GM21717 (cell line): Measurements from ENCODE around the gene DNAAF3.
"Not testable (repeated sequence)": the region's sequence is repeated elsewhere in the genome, so short reads cannot be mapped to it uniquely, and the experiment has no call there.

Experiments used
- ATAC-seq: cut with Tn5 transposase; IDR thresholded peaks from one replicate; pipeline ENCODE4 v1.9.1; 2021; ENCODE audit warnings: mild to moderate bottlenecking, moderate library complexity; ENCODE audit not compliant: unreplicated experiment

DNAAF3 gene

GRCh38 chr19:55166530-55167268 is at the start of gene DNAAF3:
TSS of gene DNAAF3 (minus strand) at chr19:55166613. CDS start at chr19:55166413, 200 bp downstream.
- peak; percentile 56 for ATAC-seq

- ATAC-seq = no peak
Measured at GRCh38 chr19:55213547-55213946, 47.1 kb upstream of the DNAAF3 start.

DNA sequence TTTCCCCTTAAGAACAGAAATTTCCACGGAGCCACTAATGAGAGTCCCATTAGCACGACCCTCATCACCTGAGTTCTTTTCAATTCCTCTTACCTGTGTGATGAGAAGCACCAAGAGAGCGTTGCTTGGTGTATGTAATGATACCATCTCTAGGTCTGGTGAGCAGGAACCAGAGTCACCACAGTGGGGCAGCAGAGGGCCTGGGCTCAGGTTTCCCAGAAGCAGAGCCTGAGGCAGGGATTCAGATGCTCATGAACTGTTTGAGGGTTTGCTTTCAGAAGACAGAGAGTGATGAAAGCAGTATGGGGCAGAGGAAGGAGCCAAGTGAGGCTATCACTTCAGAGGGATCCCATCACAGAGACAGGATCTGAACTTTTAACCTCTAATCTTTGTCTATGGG is 46.0 kb upstream of the DNAAF3 start:
- no peak for ATAC-seq

GRCh38 chr19:55209693-55210472 is 43.5 kb upstream of the DNAAF3 start:
- ATAC-seq = no peak

GRCh38 chr19:55208880-55209692 is 42.7 kb upstream of the DNAAF3 start, which contains the start of gene PTPRH:
TSS of gene PTPRH (minus strand) at chr19:55209501. CDS start at chr19:55209433, 68 bp downstream.
- no peak for ATAC-seq

- ATAC-seq = no peak
Measured at GRCh38 chr19:55206664-55207500, 40.5 kb upstream of the DNAAF3 start.

GRCh38 chr19:55202199-55202598 is 35.8 kb upstream of the DNAAF3 start:
- ATAC-seq = not testable (repeated sequence)

DNA sequence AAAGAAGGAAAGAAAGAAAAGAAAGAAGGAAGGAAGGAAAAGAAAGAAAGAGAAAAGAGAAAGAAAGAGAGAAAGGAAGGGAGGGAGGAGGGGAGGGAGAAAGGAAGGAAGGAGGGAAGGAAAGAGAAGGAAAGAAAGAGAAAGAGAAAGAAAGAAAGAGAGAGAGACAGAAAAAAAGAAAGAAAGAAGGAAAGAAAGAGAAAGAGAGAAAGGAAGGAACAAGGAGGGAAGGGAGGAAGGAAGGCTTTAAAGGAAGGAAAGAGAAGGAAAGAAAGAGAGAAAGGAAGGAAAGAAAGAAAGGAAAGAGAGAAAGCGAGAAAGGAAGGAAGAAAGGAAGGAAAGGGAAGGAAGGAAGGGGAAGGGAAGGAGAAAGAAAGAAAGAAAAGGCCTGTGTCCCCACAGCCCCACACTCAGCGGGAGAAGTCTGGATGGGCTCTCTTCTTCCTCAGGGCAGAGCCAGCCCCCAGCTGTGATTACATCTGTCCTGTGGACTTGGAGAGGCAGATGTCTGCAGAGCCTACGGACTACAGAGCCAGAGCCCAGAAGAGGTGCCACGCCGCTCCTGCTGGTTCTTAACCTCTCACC is 33.3 kb upstream of the DNAAF3 start:
- no peak for ATAC-seq

- no peak for ATAC-seq
Measured at GRCh38 chr19:55198651-55199050, 32.2 kb upstream of the DNAAF3 start.

DNA sequence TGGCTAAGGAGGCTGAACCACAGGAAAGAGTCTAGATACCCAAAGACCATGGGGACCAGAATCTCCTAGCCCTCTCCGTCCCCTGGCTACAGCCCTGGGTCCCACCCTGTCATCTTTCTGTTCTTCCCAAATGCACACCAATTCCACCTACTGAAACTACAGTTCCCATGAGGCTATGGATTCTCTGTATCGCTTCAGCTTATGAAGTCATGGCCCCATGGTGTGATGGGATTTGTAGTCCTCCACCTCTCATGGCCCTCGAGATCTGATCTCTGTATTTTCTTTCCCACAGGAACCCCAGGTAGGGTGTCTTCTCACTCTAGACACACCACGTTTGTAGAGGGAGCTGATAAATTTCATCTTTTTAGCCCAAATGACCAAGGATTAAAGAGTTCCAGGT is 31.1 kb upstream of the DNAAF3 start:
- no peak for ATAC-seq

GRCh38 chr19:55196803-55197202 is 30.4 kb upstream of the DNAAF3 start:
- ATAC-seq = no peak

DNA sequence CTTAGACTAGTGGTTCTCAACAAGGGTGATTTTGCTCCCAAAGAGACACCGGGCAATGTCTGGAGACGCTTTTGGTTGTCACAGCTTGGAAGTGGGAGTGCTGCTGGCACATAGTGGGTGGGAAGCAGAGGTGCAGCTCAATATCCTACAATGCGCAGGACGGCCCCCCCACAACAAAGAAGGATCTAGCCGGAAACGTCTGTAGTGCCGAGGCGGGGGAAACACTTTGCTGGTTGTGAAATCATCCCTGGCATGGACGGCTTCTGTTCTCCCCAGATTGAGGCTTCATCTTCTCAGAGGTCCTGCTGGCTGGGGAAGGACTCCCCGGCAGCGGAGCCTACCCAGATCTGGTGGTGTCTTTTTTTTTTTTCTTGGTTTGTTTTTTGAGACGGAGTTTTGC is 27.1 kb upstream of the DNAAF3 start:
- no peak for ATAC-seq

GRCh38 chr19:55189403-55189835 is 23.0 kb upstream of the DNAAF3 start:
- ATAC-seq = no peak

GRCh38 chr19:55188625-55189024 is 22.2 kb upstream of the DNAAF3 start:
- ATAC-seq = no peak

- no peak for ATAC-seq
Measured at GRCh38 chr19:55186080-55186479, 19.7 kb upstream of the DNAAF3 start.

DNA sequence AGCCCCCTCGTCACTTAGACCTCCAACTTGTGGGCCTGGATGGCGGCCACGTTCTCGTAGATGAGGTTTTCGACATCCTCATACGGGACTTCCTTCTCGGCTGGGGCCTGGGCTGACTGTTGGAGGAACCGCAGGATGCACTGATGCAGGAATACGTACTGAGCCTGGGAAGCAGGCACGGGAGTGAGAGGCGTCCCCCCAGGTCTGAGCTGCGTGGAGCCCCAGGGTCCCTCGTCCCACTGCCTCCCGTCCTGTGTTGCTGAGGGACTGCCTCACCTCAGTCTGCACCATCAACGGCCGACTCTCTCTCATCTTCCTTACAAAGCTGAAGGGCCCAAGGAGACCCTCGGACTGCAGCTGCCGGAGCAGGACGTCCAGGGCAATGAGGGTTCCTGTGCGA is 15.3 kb upstream of the DNAAF3 start:
- ATAC-seq = no peak

GRCh38 chr19:55179606-55180484 is 13.4 kb upstream of the DNAAF3 start, which contains the start of gene SYT5:
TSS of gene SYT5 (minus strand) at chr19:55180289. CDS start at chr19:55179041, 1,248 bp downstream.
- no peak for ATAC-seq

- peak; percentile 63 for ATAC-seq
Measured at GRCh38 chr19:55178781-55179599, 12.6 kb upstream of the DNAAF3 start.
